H1 (cell line): ENCODE measurements around the gene SCAPER. TPM values are rescaled to one million over a fixed set of nuclear protein-coding genes. Genes with fewer than 3 reads are reported as not detected.

Experiments
- CTCF ChIA-PET: fragments of 300-600 bp; sonication (Branson Sonifier 250); formaldehyde crosslinking; loops from one replicate; lab custom pipeline; 2021; ENCODE audit not compliant: partially characterized antibody; lab: Charles Lee
- POLR2A ChIA-PET: fragments of 300-600 bp; sonication (Branson Sonifier 250); formaldehyde crosslinking; loops from one replicate; lab custom pipeline; 2021; ENCODE audit warnings: inconsistent platforms; ENCODE audit not compliant: partially characterized antibody; lab: Charles Lee
- DNase-seq, 2 experiments: peaks; one replicate each; pipeline versions ENCODE4 v3.0.0 to v3.0.0-alpha.2; 2010 to 2022; ENCODE audit warnings: low spot score in 2 of 2, low read depth in 1 of 2, mixed read lengths in 1 of 2
- FAIRE-seq: peaks from 2 replicates; lab custom pipeline; 2011; peaks lifted over from hg19 to GRCh38; lab: Jason Lieb, UNC
- H2AFZ ChIP-seq: 2 replicates; pipeline ENCODE4 v1.8.1; 2012; ENCODE audit warnings: low read length, inconsistent platforms
- H2AK5ac ChIP-seq: 2 replicates; pipeline ENCODE4 v1.6.1; 2013; ENCODE audit warnings: low read depth, low read length
- H2BK120ac ChIP-seq: replicated peaks from 2 replicates; pipeline ENCODE3; 2013; ENCODE audit warnings: low read depth, low read length, inconsistent platforms
- H2BK12ac ChIP-seq: 2 replicates; pipeline ENCODE4 v1.6.1; 2013; ENCODE audit warnings: low read depth, low read length
- H2BK15ac ChIP-seq: 2 replicates; pipeline ENCODE4 v1.6.1; 2013; ENCODE audit warnings: low read length
- H2BK20ac ChIP-seq: 2 replicates; pipeline ENCODE4 v1.6.1; 2013; ENCODE audit warnings: low read length
- H2BK5ac ChIP-seq: 2 replicates; pipeline ENCODE4 v1.6.1; 2013; ENCODE audit warnings: low read depth, low read length
- H3K14ac ChIP-seq: 2 replicates; pipeline ENCODE4 v1.6.1; 2013; ENCODE audit warnings: inconsistent platforms; ENCODE audit not compliant: insufficient read length
- H3K18ac ChIP-seq: 2 replicates; pipeline ENCODE4 v1.6.1; 2013; ENCODE audit warnings: low read length; ENCODE audit errors: extremely low read depth
- H3K23ac ChIP-seq: 2 replicates; pipeline ENCODE4 v1.6.1; 2013; ENCODE audit warnings: inconsistent platforms; ENCODE audit not compliant: insufficient read length
- H3K23me2 ChIP-seq: 2 replicates; pipeline ENCODE4 v1.6.1; 2013; ENCODE audit warnings: low read depth, low read length
- H3K27ac ChIP-seq: 2 replicates; pipeline ENCODE4 v1.6.1; 2011; ENCODE audit warnings: low read depth, low read length, inconsistent platforms
- H3K27me3 ChIP-seq, 4 experiments: replicated peaks in 1 of 4; 1 replicate in 1 of 4; 2 replicates in 3 of 4; pipeline versions ENCODE4 v1.6.1 to v1.8.1; 2011 to 2013; ENCODE audit warnings: low read length in 3 of 4, mild to moderate bottlenecking in 3 of 4, inconsistent platforms in 2 of 4, mixed read lengths in 2 of 4, moderate library complexity in 1 of 4; ENCODE audit not compliant: control insufficient read depth in 3 of 4, insufficient read depth in 3 of 4; ENCODE audit errors: extremely low read depth in 1 of 4
- H3K36me3 ChIP-seq, 4 experiments: 2 replicates each; pipeline versions ENCODE4 v1.6.1 to v1.8.1; 2011 to 2013; ENCODE audit warnings: mild to moderate bottlenecking in 4 of 4, low read length in 3 of 4, moderate library complexity in 2 of 4, control low read depth in 1 of 4, inconsistent platforms in 1 of 4; ENCODE audit not compliant: insufficient read depth in 4 of 4, control insufficient read depth in 2 of 4
- H3K4ac ChIP-seq: replicated peaks from 2 replicates; pipeline ENCODE3; 2013; ENCODE audit warnings: low read length, low read depth, mixed read lengths, inconsistent platforms; ENCODE audit not compliant: insufficient read length
- H3K4me1 ChIP-seq, 4 experiments: replicated peaks in 1 of 4; 1 replicate in 1 of 4; 2 replicates in 3 of 4; pipeline versions ENCODE4 v1.6.1 to v1.8.1; 2011 to 2013; ENCODE audit warnings: low read length in 3 of 4, inconsistent platforms in 2 of 4, mixed read lengths in 1 of 4; ENCODE audit not compliant: insufficient read depth in 4 of 4, control insufficient read depth in 3 of 4
- H3K4me2 ChIP-seq, 2 experiments: 2 replicates each; pipeline versions ENCODE4 v1.6.1 to v1.8.1; 2011 to 2013; ENCODE audit warnings: low read depth in 2 of 2, low read length in 2 of 2, control low read depth in 1 of 2, inconsistent platforms in 1 of 2, mild to moderate bottlenecking in 1 of 2; ENCODE audit not compliant: insufficient read depth in 1 of 2
- H3K4me3 ChIP-seq, 4 experiments: fragments of 200-600, 300-600 bp in 1 of 4; sonication (generic), shearing (Covaris generic), sonication (Bioruptor Twin) in 1 of 4; 2 replicates each; pipeline versions ENCODE4 v1.5.1 to v1.8.1; 2011 to 2016; ENCODE audit warnings: low read length in 4 of 4, low read depth in 3 of 4, control low read depth in 2 of 4, inconsistent platforms in 2 of 4, mild to moderate bottlenecking in 2 of 4, mixed read lengths in 1 of 4, moderate library complexity in 1 of 4; ENCODE audit not compliant: insufficient read depth in 2 of 4; ENCODE audit errors: extremely low read depth in 1 of 4
- H3K56ac ChIP-seq: replicated peaks from 2 replicates; pipeline ENCODE3; 2013; ENCODE audit warnings: low read depth, mild to moderate bottlenecking, mixed read lengths, low read length, inconsistent platforms; ENCODE audit not compliant: insufficient read length
- H3K79me1 ChIP-seq: 2 replicates; pipeline ENCODE4 v1.6.1; 2013; ENCODE audit warnings: low read depth, low read length, control low read depth
- H3K79me2 ChIP-seq, 2 experiments: 2 replicates each; pipeline versions ENCODE4 v1.6.1 to v1.8.1; 2012 to 2013; ENCODE audit warnings: low read length in 2 of 2, mild to moderate bottlenecking in 2 of 2, inconsistent platforms in 1 of 2; ENCODE audit not compliant: insufficient read depth in 2 of 2, control insufficient read depth in 1 of 2
- H3K9ac ChIP-seq, 4 experiments: replicated peaks in 1 of 4; 1 replicate in 1 of 4; 2 replicates in 3 of 4; pipeline versions ENCODE4 v1.6.1 to v1.8.1; 2011 to 2013; ENCODE audit warnings: low read depth in 3 of 4, low read length in 3 of 4, control low read depth in 2 of 4, mild to moderate bottlenecking in 2 of 4, moderate library complexity in 2 of 4, inconsistent platforms in 1 of 4; ENCODE audit errors: extremely low read depth in 1 of 4
- H3K9me3 ChIP-seq, 2 experiments: 2 replicates each; pipeline versions ENCODE4 v1.6.1 to v1.8.1; 2012 to 2013; ENCODE audit warnings: mild to moderate bottlenecking in 2 of 2, moderate library complexity in 2 of 2, control low read depth in 1 of 2, inconsistent platforms in 1 of 2, low read depth in 1 of 2, low read length in 1 of 2, mixed read lengths in 1 of 2; ENCODE audit not compliant: insufficient read depth in 2 of 2
- H4K20me1 ChIP-seq, 2 experiments: replicated peaks in 1 of 2; 2 replicates each; pipeline versions ENCODE3 to v1.8.1; 2011 to 2013; ENCODE audit warnings: inconsistent platforms in 2 of 2, low read length in 2 of 2, mild to moderate bottlenecking in 1 of 2; ENCODE audit not compliant: insufficient read depth in 2 of 2, control insufficient read depth in 1 of 2
- H4K5ac ChIP-seq: 2 replicates; pipeline ENCODE4 v1.6.1; 2013; ENCODE audit warnings: low read length, low read depth, mixed read lengths, inconsistent platforms; ENCODE audit not compliant: insufficient read length
- H4K8ac ChIP-seq: 2 replicates; pipeline ENCODE4 v1.8.0; 2013; ENCODE audit warnings: mild to moderate bottlenecking, moderate library complexity, low read length, inconsistent platforms; ENCODE audit not compliant: insufficient read depth; ENCODE audit errors: extremely low read depth
- H4K91ac ChIP-seq: replicated peaks from 2 replicates; pipeline ENCODE3; 2013; ENCODE audit warnings: low read length, mixed read lengths, inconsistent platforms; ENCODE audit not compliant: insufficient read length
- CHD1 ChIP-seq: IDR thresholded peaks from 2 replicates; pipeline ENCODE4 v1.6.1; 2012; ENCODE audit warnings: low read depth, low read length, improper control_type of control experiment
- POLR2AphosphoS5 ChIP-seq: IDR thresholded peaks from 2 replicates; pipeline ENCODE4 v1.6.1; 2011; ENCODE audit warnings: low read depth, low read length
- WGBS, 2 experiments: shearing (Covaris generic) in 1 of 2; methylation state at CpG; one replicate each; pipeline versions ENCODE4 v1.1.6 to v1.1.7; 2013 to 2015; ENCODE audit warnings: low lambda C conversion rate in 2 of 2, mixed read lengths in 2 of 2, inconsistent platforms in 1 of 2, low coverage in 1 of 2, missing lambda C conversion rate in 1 of 2; ENCODE audit not compliant: insufficient replicate concordance in 2 of 2, insufficient coverage in 1 of 2, insufficient read length in 1 of 2; ENCODE audit errors: extremely low coverage in 1 of 2, missing lambda C conversion rate in 1 of 2; 5-methylcytosine and 5-hydroxymethylcytosine counted together
- polyA plus RNA-seq, 7 experiments: library from polyadenylated mRNA; depleted of rRNA in 3 of 7; stranded (reverse) in 5 of 7; unstranded in 2 of 7; fragments of >200 nt in 5 of 7; fragments of 200-250 nt in 2 of 7; gene quantifications; 1 replicate in 5 of 7; 2 replicates in 1 of 7; 4 replicates in 1 of 7; pipeline versions ENCODE4 v1.2.1 to v1.2.3, GENCODE V29; 2011 to 2013; ENCODE audit warnings: missing spikeins in 2 of 7, mixed read lengths in 2 of 7
- total RNA-seq: library from RNA; stranded (reverse); fragmentation: NEBNext Ultra II Directional; extraction: Animal tissue kit (Norgen Biotek cat#: 25700); gene quantifications from 2 replicates; pipeline ENCODE4 v1.2.1, GENCODE V29; 2021

SCAPER gene
- total and polyA plus RNA-seq, 2 of the 8 experiments (the other 6 are each of a cell fraction or from before 2014, with no cell fraction given) = 1.6 to 6.8 TPM

GRCh38 chr15:76815421-76815820 is 89.7 kb downstream of the SCAPER start:
- Histone ChIP-seq H2BK15ac (no peak overlapping the region), H3K4me1 (no peaks in the 10 kb centered on the region; a peak in 1 of 7 replicates), H4K91ac (no peak overlapping the region), H2BK5ac (no peak overlapping the region), H2BK20ac (no peak overlapping the region), H3K18ac (no peak overlapping the region), H3K23ac (no peak overlapping the region), H3K4me3 (no peak overlapping the region), H2BK120ac (no peak overlapping the region), H3K56ac (no peak overlapping the region), H3K79me2 (no peaks in the 10 kb centered on the region), H2AK5ac (no peak overlapping the region), H2AFZ (no peak overlapping the region), H4K5ac (no peak overlapping the region), H2BK12ac (no peak overlapping the region), H3K9ac (no peak overlapping the region), H3K27me3 (no peaks in the 10 kb centered on the region), H3K27ac (no peak overlapping the region), H3K9me3 (peaks cover 0 to 7% of the 10 kb centered on the region in 2 experiments; a peak in 3 of 4 replicates), H3K79me1 (no peaks in the 10 kb centered on the region), H3K36me3 (no peaks in the 10 kb centered on the region), H3K4me2 (no peak overlapping the region), H4K20me1 (no peaks in the 10 kb centered on the region), H3K23me2 (no peaks in the 10 kb centered on the region; the same call in 1 of the 2 replicates), H3K4ac (no peak overlapping the region), H4K8ac (no peak overlapping the region), H3K14ac (no peak overlapping the region)
- CTCF ChIA-PET = no interaction called here
- POLR2A ChIA-PET = no interaction called here
- no peak for DNase-seq
- FAIRE-seq = no peak
- TF ChIP-seq POLR2AphosphoS5 (no peak), CHD1 (no peak)
- 84% methylated on average over 5 of the region's 5 CpGs; no CpG with 5 or more reads in 1 of the 2 experiments for WGBS, 2 experiments
